GM18502 (cell line): ENCODE data around the gene FIGLA.
"Not testable (repeated sequence)": the region's sequence is repeated elsewhere in the genome, so short reads cannot be mapped to it uniquely, and the experiment has no call there.

Source experiments
- ATAC-seq: cut with Tn5 transposase; IDR thresholded peaks from one replicate; pipeline ENCODE4 v1.9.1; 2021; ENCODE audit warnings: mild to moderate bottlenecking; ENCODE audit not compliant: unreplicated experiment, poor library complexity

FIGLA gene

DNA sequence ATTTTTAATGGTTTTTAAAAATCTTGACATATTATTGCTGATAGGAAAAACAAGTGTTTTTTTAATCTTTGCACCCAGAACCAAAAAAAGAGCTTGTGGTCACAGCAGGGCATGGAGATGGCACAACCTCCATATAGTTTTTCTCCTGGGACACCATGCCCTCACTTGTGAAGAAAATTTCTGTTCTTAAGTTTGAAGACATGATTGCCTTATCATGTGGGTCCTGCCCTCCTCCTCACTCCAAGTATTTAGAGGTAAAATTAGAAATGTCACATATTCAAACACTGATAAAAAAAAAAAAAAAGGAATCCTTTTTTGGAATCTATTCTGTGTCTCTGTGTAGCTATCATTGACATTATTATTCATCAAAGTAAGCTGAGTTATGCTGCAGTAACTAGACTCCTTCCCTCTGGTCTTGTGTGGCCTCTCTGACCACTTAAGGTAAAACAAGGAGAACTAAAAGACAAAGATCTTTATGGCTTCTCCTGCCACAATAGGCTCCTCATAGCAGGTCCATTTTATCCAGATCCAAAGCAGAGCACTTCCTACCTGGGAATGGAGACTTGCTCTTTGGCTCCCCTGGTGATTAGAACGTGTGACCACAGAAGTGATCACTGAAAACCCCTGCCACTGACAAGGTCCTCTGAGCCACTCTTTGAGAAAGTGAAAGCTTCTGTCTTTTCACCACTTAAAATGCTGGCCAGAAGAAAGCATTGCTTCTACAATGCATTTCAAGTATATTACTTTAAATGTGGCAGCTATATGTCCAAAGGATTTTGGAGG is 42.2 kb downstream of the FIGLA start:
- ATAC-seq, result no peak

GRCh38 chr2:70747284-70747683 is 43.2 kb downstream of the FIGLA start:
- no peak for ATAC-seq

DNA sequence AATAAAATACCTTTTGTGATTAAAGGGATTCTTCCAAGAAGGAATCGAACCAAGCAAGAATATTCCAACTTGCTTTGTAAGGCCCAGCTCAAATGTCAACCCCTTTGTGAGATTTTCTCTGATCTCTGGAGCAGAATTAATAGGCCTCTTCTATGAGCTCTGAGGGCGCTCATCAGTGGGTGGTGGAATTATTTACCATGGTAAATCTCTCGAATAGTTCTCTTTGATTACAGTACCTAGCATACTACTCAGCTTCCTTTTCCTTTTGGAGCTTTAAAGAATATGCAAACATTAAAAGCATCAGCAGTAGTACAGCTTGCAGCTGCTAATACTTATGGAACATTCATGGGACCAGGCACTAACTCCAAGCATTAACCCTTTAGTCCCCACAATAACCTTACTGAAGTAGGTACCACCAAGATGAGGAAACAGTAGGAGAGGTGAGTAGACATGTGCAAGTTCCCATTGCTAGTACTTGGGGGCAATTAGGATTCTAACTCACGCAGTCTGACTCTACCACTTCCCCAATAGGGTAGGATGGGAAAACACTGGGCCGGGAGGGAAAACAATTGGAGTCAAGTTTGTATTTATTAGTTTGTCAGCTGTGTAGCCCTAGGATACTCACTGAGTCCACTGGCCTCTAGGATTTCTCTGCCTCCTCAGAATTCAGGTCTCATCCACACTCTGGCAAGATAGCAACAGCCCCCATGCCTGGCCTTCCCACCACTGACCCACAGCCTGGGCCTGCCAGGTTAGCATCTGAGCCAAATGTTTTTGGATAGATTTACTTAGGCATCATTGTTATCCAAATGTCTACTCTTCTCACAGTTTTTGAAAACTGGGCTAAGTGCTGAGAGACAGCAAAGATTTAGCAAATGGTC is 44.1 kb downstream of the FIGLA start:
- no peak for ATAC-seq

- ATAC-seq, result no peak
Observed at GRCh38 chr2:70745276-70745825, 45.1 kb downstream of the FIGLA start.

GRCh38 chr2:70744397-70744796 is 46.0 kb downstream of the FIGLA start:
- no peak for ATAC-seq

DNA sequence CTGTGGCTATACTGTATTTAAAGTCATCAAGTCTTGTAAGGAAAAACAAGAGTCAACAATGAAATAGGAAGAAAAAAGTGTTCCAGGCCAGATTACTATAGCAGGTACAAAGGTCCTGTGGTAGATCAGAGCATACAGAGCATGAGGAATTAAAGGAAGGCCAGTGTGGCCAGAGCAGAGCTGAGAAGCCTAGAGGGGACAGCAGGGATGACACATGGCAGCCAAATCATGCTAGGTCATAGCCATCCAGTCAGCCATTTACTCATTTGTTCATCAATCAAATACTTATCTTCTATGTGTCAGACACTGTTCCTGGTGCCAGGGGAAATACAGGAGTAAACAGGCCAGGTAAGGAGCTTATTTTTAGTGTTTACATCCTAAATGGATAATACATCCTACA is 46.8 kb downstream of the FIGLA start:
- ATAC-seq, result no peak

GRCh38 chr2:70743068-70743467 is 47.4 kb downstream of the FIGLA start:
- no peak for ATAC-seq

DNA sequence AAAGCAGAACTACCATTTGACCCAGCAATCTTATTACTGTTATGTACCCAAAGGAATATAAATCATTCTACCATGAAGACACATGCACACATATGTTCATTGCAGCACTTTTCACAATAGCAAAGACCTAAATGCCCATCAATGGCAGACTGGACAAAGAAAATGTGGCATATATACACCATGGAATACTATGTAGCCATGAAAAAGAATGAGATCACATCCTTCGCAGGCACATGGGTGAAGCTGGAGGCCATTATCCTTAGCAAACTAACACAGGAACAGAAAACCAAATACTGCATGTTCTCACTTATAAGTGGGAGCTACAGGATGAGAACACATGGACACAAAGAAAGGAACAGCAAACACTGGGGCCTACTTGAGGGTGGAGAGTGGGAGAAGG is 51.0 kb downstream of the FIGLA start:
- not testable (repeated sequence) for ATAC-seq

GRCh38 chr2:70738159-70738558 is 52.3 kb downstream of the FIGLA start:
- ATAC-seq, result no peak

GRCh38 chr2:70735071-70735470 is 55.4 kb downstream of the FIGLA start:
- ATAC-seq, result no peak

- ATAC-seq, result no peak
Observed at GRCh38 chr2:70733646-70734180, 56.7 kb downstream of the FIGLA start.

- no peak for ATAC-seq
Observed at GRCh38 chr2:70732766-70733645, 57.4 kb downstream of the FIGLA start.

- no peak for ATAC-seq
Observed at GRCh38 chr2:70730730-70731129, 59.7 kb downstream of the FIGLA start.

- ATAC-seq, result no peak
Observed at GRCh38 chr2:70729647-70730046, 60.8 kb downstream of the FIGLA start.

DNA sequence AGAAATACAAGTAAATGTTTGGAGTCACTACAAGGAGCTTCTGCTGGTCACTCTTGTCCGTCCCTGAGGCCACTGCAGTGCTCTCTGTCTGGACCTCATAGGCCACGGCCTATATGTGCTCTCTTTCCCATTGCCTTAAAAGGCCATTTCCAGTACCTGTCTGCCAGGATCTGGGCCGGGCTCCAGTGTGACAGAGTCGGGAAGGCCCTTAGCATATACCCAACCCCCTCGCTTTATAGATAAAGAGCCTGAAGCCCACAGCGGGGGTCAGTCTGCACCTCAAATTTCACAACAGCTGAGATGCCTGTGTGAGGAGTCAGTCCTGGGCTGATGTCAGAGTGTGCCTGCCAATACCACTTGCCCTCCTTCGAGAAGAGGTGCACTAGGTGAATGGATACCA is 62.3 kb downstream of the FIGLA start:
- no peak for ATAC-seq
